GM21367 (cell line): Measurements from ENCODE around the gene ADRA1B.

ENCODE experiments used
- ATAC-seq: cut with Tn5 transposase; IDR thresholded peaks from one replicate; pipeline ENCODE4 v1.9.1; 2021; ENCODE audit not compliant: unreplicated experiment

The ADRA1B gene

DNA sequence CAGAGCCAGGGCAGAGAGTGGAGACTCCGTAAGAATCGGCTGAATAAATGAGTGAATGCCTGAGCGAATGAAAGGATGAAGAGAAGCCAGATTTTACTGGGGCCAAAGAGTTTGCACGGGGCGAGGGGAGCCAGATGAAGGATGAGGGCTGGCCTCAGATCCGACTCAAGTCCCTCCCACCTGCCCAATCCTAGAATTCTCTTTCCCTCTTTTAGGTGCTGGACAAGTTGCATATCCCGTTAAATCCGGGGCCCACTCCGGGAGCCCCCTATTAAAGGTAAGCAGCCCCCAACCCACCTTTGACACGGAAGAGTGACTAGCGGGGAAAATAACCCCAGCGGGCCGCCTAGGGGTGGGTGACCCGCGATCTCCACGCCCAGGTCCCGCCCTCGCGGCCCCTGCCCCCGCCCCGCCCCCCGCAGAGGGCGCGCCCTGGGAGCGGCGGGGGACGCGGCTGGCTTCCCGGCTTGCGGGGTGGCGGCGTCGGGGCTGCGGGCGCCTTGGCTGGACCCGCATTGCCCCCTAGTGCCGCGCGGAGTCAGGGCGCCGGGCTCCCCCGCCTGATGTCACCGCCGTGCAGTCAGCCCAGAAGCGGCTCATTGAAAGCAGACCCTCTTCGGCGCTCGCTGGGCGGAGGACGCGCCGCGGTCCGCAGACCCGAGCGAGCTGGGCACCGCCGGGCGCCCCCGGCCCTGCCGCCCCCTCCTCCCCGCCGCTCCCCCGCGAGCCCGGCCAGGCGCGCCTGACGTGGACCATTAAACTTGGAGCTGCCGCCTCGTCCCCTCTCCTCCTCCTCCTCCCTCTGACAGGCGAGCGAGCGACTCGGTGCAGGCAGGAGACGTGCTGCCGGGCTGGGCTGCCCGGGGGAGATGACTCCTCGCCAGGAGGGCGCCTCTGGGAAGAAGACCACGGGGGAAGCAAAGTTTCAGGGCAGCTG lies at the start of gene ADRA1B:
Gene ADRA1B, plus strand, starts transcription at position 579 of the 937 bp plus-strand sequence. CDS start 424 bp downstream, outside the sequence.
- ATAC-seq = no peak

- no peak for ATAC-seq
Measured at GRCh38 chr5:159873680-159874079, 42.6 kb upstream of the ADRA1B start.

GRCh38 chr5:159874263-159874662 lies 42.0 kb upstream of the ADRA1B start:
- no peak for ATAC-seq

DNA sequence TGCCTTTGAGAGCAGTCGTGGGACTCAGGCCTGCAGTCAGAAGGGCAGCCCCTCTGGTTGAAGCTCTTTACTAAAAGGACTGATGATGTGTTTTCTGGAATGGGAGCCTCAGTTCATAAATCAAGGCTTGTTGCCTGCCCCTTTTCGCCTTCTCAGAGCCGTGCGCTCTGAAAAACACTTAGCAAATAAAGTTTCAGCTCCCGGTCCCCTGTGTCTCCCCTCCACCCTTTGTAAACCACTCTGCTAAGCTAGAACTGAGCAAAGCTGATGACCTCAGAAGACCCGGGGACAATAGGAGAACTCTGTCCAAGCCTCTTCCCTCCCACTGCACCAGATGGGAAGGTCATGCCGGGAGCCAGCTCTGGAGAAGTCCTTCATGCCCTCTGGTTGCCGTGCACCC lies 39.3 kb upstream of the ADRA1B start:
- ATAC-seq = no peak

DNA sequence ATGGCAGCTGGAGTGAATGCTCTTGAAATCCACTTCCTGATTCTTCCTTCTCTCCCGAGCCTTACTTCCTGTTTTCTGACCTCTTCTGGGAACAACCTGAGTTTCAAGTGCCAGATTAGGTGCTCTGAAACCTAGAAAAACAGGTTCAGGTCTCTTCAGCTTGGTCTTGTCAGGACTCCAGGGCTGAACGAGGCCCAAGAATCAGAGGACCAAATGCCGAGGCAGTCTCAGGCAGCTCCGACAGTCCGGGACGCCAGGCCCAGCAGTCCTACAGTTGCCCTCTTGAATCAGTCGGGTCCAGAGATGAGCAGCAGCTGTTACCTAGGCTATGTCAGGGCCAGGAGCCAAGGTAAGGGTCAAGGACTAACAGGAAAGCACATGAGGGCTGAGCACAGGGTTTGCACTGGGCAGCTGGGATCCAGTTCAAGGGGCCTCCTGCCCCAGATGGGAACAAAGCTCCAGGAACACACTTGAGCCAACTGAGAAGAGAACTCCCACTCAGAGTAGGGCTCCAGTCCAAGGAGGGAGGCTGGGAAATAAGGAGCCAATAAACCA lies 38.3 kb upstream of the ADRA1B start:
- ATAC-seq = no peak

DNA sequence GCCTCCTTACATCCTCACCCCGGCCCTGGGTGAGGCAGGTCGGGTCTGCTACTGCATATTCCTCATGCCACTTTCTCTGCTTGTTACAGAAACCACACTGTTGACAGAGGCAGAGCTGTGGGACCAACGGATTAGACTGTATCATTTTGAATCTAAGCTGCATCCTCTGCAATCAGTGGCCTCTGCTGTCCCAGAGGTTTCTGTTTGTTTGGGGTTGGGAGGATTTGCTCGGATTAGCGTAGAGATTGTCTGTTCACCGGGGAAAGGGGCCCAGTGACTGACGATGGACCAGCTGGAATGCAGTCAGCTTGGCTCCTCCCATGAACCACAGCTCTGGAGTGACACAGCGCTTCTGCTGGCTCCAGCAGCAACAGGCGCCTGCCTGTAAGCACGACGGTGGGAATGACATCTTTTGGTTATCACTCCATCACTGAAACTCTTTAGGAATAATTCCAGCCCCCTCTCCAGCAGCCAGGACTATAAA lies 37.3 kb upstream of the ADRA1B start:
- no peak for ATAC-seq

DNA sequence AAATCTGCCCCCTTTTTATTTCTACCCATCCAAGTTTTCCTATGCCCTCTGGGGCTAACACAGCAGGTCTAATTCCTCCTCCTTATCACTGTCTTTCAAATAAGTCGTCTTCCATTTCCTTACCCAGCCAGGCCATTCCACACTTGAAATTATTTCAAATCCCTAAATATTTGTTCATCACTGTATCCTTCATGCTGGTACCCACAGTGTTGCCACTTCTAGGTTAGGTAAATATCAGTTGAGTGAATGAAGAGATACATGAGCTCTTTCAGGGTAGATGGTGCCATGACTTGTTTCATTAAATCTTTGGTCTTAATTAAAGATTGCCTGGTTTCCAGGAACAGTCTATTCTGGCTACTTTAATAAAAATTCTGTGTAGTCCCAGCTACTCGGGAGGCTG lies 35.6 kb upstream of the ADRA1B start:
- ATAC-seq = no peak

DNA sequence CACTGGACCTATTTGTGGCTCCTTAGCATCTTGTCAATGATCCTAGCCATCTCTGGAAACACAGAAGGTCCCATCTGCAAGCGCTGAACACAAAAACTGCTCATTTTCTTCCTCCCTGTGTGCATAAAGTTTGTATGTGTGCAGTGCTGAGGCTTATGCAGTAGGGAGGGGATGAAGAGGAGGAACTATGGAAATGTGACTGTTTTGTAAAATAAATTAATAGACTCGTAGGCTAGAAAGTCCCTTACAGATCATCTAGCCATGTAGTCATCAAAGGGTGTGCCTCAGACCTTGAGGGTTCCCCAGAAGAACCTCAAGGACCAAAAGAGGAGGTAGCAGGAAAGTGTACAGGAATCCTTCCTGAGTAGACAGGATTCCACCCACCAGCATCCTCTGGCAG lies 34.3 kb upstream of the ADRA1B start:
- no peak for ATAC-seq

- no peak for ATAC-seq
Measured at GRCh38 chr5:159883522-159883950, 32.7 kb upstream of the ADRA1B start.

DNA sequence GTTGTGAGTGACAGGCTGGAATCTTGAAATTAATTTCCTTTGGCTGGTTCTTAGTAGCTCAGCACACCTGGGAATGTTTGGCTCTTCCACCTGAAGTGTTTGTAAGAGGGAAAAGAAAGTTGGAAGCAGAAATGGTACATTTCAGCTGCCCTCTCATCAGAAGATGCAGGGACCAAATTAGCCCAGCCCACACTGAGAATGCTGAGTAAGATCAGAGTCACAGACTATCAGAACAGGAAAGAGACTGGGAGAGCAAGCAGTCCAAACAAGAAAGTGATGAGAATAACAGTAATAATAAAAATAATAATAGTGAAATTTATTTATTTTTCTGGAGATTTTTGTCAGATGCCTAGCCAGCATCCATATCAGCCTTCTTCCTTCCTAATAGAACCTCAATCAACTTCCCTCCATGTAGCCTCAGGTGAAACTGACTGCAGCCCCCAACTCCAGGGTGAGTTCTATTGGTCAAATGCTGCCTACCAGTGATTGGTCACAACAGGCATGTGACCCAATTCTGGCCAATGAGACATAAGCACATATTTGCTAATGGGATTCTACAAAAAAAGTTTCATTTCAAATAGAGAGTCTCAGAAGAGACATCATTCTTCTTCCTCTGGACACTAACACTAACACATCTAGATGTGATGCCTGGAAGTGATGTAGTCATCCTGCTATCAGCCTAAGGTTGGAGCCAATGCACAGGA lies 31.2 kb upstream of the ADRA1B start:
- no peak for ATAC-seq

- ATAC-seq = no peak
Measured at GRCh38 chr5:159886296-159886695, 30.0 kb upstream of the ADRA1B start.

- ATAC-seq = no peak
Measured at GRCh38 chr5:159887050-159887449, 29.2 kb upstream of the ADRA1B start.

GRCh38 chr5:159888860-159889259 lies 27.4 kb upstream of the ADRA1B start:
- no peak for ATAC-seq

DNA sequence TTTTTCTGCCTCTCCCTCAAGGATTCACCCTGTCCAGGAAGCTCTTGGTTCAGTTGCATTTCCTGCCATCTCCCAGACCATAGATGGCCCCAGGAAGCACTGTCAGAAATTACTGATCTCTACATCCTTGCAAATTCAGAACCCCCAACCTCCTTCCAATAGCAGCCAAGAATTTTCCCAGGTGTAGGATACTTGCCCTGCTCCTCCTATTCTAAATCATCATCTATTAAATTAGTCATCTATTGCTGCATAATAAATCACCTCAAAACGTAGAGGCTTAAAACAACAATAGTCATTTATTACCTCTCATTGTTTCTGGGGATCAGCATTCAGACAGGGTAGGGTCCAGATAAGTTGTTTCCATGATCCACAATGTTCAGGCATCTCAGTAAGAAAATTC lies 26.1 kb upstream of the ADRA1B start:
- ATAC-seq = no peak

DNA sequence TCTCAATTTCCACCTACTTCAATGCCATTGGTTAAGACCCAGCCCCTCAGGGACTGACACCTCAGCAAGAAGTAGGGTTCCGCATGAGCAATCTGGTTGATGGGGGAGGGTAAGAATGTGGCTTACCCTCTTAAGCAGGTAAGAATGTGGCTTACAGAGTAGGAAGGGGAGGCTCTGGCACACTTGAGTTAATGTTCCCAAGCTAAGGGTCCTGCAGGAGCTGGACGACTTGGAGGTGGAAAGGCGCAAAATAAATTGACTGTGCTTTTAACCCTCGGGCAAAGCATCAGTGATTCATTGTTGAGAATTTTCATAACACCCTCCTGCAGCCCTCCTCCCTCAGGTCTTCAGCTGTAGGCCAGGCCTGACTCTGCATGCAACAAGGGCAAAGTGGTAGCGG lies 24.9 kb upstream of the ADRA1B start:
- ATAC-seq = no peak

DNA sequence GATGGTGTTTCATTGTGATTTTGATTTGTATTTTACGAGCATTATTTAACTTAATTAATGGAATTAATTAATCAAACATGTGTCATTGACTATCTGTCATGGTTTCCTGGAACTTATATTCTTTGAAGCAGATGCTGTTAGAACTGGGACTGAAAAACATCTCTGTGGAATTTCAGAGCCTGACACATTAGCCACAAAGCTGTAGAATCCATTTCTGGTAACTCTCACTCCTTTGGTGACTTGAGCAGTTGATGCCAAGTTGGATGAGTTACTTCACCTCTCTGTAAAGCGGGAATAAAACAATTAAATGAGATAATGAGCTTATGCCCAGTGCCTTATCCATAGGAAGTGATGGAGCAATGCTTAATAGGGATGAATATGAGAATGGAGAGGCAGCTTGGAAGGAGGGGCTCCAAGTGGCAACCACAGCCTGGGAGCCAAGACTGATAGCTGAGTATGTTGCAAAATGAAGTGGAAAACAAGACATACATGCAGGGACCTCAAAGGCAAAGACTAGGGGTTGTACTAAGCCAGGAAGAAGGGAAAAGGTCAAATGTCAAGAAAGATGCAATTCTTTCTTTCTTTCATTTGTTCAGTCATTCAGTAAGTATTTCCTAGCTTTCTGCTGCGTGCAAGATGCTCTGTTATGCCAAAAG lies 23.1 kb upstream of the ADRA1B start:
- no peak for ATAC-seq

GRCh38 chr5:159894149-159894720 lies 22.0 kb upstream of the ADRA1B start:
- ATAC-seq = no peak

DNA sequence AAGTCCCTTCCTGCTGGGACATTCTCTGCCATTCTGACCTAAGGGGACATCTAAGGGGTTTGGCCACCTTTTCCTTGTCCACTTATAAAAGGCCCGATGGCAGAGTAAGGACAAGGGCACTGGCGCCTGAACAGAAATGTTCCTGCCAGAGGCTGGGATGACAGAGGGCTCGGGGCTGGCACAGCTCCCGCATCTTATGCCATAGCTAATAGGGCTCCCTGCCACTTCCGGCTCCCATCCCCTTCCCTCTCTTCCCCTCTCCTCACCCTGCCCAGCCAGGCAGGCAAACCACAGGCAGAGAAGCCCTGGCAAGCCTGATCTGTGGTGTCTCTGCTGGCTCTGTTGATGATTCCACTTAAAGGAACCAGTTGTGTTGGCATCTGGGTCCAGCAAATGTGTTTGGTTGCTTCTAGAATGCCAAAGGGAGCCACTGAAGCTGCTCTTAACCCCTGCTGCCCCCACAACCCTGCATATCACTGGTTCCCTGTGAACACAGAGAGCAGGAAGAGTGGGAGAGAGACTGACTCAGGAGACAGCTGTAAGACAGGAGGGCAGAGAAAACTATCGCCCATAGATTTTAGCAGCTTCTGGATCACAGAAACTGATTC lies 18.4 kb upstream of the ADRA1B start:
- ATAC-seq = no peak

DNA sequence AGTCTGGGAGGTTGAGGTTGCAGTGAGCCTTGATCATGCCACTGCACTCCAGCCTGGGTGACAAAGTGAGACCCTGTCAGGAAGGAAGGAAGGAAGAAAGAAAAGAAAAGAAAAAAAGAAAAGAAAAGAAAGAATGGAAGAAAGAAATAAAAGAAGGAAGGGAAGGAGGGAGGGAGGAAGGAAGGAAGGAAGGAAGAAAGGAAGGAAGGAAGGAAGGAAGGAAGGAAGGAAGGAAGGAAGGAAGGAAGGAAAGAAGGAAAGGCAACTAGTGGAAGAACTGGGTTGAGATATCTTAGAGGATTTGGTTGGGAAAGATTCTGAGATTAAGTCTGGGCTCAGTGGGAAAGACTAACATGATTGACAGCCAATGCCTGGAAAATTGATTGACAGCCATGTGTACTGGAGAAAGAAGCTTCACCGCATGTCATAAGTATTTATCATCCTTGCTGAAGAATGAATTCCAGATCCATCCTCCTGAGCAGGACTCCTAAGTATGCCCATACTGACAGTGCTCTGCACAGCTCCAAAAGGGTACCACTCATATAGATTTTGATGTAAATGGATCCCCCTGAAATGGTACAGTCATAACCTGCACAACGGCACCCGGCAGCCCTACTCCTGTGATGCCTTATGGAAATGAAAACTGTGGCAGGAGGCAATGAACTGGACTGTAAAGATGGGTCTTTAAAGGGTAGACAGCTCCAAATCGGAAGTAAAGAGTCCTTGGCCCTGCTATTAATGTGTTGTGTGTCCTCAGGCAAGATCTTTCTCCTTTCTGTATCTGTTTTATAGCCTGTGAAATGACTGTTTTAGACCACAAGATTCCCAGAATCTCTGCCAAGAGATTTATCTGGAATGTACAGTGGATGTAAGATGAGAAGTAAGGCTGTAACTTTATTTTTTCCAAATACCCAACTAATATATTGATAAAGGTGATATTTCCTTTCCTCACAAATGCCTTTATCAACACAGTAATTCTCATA lies 16.9 kb upstream of the ADRA1B start:
- no peak for ATAC-seq
